HL-60 (cell line): ENCODE results near the gene SACM1L.

Experiments
- GABPA ChIP-seq: IDR thresholded peaks from 2 replicates; pipeline ENCODE4 v1.6.1; 2012; ENCODE audit warnings: low read depth
- POLR2AphosphoS5 ChIP-seq: IDR thresholded peaks from 2 replicates; pipeline ENCODE4 v1.6.1; 2012; ENCODE audit warnings: low read depth
- TF ChIP-seq, protein P1 (sequence below): IDR thresholded peaks from one replicate; pipeline ENCODE4 v1.5.1; 2011; ENCODE audit warnings: low read length, control low read depth, inconsistent platforms; ENCODE audit not compliant: insufficient read depth
- TF ChIP-seq, protein P2 (sequence below): IDR thresholded peaks from 2 replicates; pipeline ENCODE4 v1.6.1; 2012; ENCODE audit warnings: low read depth; ENCODE audit not compliant: insufficient replicate concordance

DNA sequence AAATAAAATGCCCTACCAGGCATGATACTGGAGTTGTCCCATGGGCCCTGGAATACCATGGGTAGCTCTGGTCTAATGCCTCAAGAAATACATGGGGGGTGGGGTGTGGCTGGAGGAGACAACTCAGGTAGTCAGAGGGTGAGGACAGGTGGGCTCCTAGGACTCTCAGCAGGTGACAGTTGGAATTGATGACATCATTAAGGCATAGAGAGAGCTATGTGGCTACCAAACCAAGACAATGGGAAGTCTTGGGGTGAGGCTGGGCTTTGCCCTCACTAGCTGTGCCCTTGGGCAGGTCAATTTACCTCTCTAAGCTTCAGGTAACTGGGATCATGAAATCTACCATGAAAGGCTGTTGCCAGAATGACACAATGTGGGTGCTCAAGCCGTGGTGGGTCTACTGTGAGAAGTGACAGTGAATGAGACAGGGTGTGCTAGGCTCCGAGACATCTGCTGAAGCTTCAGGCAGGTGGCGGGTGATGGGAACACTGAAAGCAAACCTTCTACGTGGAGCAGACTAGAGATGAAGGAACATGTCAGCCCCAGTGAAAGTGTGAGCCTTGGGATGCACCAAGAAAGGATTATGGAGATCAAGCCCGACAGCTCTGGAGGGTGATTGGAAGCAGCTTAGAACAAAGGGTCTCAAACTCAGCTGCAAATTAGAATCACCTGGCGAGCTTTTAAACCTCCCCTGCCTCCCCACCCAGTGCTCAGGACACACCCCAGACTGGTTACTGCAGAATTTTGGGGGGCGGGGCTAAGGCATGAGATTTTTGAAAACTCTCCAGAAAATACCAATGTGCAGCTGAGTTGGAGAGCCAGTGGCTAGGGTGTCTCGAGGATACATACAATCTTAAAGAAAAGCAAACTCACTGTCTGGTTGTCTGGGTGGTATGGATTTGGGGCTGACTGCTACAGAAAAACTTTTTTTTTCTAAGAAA lies 85.7 kb downstream of the SACM1L start:
- TF ChIP-seq, protein P1, sequence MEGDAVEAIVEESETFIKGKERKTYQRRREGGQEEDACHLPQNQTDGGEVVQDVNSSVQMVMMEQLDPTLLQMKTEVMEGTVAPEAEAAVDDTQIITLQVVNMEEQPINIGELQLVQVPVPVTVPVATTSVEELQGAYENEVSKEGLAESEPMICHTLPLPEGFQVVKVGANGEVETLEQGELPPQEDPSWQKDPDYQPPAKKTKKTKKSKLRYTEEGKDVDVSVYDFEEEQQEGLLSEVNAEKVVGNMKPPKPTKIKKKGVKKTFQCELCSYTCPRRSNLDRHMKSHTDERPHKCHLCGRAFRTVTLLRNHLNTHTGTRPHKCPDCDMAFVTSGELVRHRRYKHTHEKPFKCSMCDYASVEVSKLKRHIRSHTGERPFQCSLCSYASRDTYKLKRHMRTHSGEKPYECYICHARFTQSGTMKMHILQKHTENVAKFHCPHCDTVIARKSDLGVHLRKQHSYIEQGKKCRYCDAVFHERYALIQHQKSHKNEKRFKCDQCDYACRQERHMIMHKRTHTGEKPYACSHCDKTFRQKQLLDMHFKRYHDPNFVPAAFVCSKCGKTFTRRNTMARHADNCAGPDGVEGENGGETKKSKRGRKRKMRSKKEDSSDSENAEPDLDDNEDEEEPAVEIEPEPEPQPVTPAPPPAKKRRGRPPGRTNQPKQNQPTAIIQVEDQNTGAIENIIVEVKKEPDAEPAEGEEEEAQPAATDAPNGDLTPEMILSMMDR, result no peak
- TF ChIP-seq GABPA (no peak), POLR2AphosphoS5 (no peak)
- TF ChIP-seq, protein P2, sequence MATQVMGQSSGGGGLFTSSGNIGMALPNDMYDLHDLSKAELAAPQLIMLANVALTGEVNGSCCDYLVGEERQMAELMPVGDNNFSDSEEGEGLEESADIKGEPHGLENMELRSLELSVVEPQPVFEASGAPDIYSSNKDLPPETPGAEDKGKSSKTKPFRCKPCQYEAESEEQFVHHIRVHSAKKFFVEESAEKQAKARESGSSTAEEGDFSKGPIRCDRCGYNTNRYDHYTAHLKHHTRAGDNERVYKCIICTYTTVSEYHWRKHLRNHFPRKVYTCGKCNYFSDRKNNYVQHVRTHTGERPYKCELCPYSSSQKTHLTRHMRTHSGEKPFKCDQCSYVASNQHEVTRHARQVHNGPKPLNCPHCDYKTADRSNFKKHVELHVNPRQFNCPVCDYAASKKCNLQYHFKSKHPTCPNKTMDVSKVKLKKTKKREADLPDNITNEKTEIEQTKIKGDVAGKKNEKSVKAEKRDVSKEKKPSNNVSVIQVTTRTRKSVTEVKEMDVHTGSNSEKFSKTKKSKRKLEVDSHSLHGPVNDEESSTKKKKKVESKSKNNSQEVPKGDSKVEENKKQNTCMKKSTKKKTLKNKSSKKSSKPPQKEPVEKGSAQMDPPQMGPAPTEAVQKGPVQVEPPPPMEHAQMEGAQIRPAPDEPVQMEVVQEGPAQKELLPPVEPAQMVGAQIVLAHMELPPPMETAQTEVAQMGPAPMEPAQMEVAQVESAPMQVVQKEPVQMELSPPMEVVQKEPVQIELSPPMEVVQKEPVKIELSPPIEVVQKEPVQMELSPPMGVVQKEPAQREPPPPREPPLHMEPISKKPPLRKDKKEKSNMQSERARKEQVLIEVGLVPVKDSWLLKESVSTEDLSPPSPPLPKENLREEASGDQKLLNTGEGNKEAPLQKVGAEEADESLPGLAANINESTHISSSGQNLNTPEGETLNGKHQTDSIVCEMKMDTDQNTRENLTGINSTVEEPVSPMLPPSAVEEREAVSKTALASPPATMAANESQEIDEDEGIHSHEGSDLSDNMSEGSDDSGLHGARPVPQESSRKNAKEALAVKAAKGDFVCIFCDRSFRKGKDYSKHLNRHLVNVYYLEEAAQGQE, result no peak
